Measurements from ENCODE around the gene DPEP1. TPM values are rescaled to one million over a fixed set of nuclear protein-coding genes. Genes with fewer than 3 reads are reported as not detected.
"Not testable (repeated sequence)": the region's sequence is repeated elsewhere in the genome, so short reads cannot be mapped to it uniquely, and the experiment has no call there.

Gene DPEP1
- total RNA-seq, 6 experiments from 2014 or later: 0.93 TPM; not detected in 5

GRCh38 chr16:89624777-89625761 lies 11.6 kb downstream of the DPEP1 start:
- intact Hi-C loops (cut with DNase I): no loop called here
- H3K4me3 ChIP-seq: no peak overlapping the region
- DNase-seq (no peak), ATAC-seq (no peak)
- H3K27me3 ChIP-seq: no peaks in the 10 kb centered on the region
- H3K36me3 ChIP-seq: no peaks in the 10 kb centered on the region
- H3K4me1 ChIP-seq: no peaks in the 10 kb centered on the region
- TF ChIP-seq POLR2A (IDR thresholded peaks at IDR 0.05) (no peak), CTCF (IDR thresholded peaks at IDR 0.05) (no peak)
- 25% methylated on average over 15 of the region's 21 CpGs for WGBS (ENCODE audit: insufficient coverage, low coverage, low lambda C conversion rate, missing lambda C conversion rate)
- H3K27ac ChIP-seq: no peak overlapping the region
- H3K9me3 ChIP-seq: no peaks in the 10 kb centered on the region

GRCh38 chr16:89629827-89630610 lies 16.6 kb downstream of the DPEP1 start:
- intact Hi-C loops (cut with DNase I): no loop called here
- no peak for ATAC-seq
- 89% methylated on average over 5 of the region's 17 CpGs for WGBS (ENCODE audit: insufficient coverage, low coverage, low lambda C conversion rate, missing lambda C conversion rate)
- DNase-seq: no peak
- TF ChIP-seq CTCF (IDR thresholded peaks at IDR 0.05) (no peak), POLR2A (IDR thresholded peaks at IDR 0.05) (no peak)
- Histone ChIP-seq H3K27ac (no peak overlapping the region), H3K27me3 (no peaks in the 10 kb centered on the region), H3K36me3 (no peaks in the 10 kb centered on the region), H3K9me3 (no peaks in the 10 kb centered on the region), H3K4me3 (no peak overlapping the region), H3K4me1 (no peaks in the 10 kb centered on the region)

GRCh38 chr16:89633064-89633631 lies 19.7 kb downstream of the DPEP1 start:
- H3K27ac ChIP-seq: no peak overlapping the region
- no peaks in the 10 kb centered on the region for H3K9me3 ChIP-seq
- H3K4me3 ChIP-seq: no peak overlapping the region
- no peaks in the 10 kb centered on the region for H3K27me3 ChIP-seq
- peak in 3 of 4 donors; percentile 14 to 42 (median 35) for ATAC-seq
- no peaks in the 10 kb centered on the region for H3K36me3 ChIP-seq
- DNase-seq: no peak
- intact Hi-C loops (cut with DNase I): no loop called here
- H3K4me1 ChIP-seq: no peaks in the 10 kb centered on the region
- 31% methylated on average over 2 of the region's 19 CpGs for WGBS (ENCODE audit: insufficient coverage, low coverage, low lambda C conversion rate, missing lambda C conversion rate)
- no peak for TF ChIP-seq CTCF (IDR thresholded peaks at IDR 0.05)
- no peak for TF ChIP-seq POLR2A (IDR thresholded peaks at IDR 0.05)

GRCh38 chr16:89634463-89635385 lies 21.3 kb downstream of the DPEP1 start:
- H3K9me3 ChIP-seq; intact Hi-C loops (cut with DNase I); ATAC-seq; H3K27ac ChIP-seq; H3K36me3 ChIP-seq; DNase-seq; H3K27me3 ChIP-seq; H3K4me1 ChIP-seq; H3K4me3 ChIP-seq: not testable (repeated sequence)
- 24% methylated on average over 2 of the region's 2 CpGs for WGBS (ENCODE audit: insufficient coverage, low coverage, low lambda C conversion rate, missing lambda C conversion rate)
